ENCODE results near the gene ALK.
A peak's percentile ranks its signal among the peaks of the same experiment; 100 is the strongest.

The ALK gene

DNA sequence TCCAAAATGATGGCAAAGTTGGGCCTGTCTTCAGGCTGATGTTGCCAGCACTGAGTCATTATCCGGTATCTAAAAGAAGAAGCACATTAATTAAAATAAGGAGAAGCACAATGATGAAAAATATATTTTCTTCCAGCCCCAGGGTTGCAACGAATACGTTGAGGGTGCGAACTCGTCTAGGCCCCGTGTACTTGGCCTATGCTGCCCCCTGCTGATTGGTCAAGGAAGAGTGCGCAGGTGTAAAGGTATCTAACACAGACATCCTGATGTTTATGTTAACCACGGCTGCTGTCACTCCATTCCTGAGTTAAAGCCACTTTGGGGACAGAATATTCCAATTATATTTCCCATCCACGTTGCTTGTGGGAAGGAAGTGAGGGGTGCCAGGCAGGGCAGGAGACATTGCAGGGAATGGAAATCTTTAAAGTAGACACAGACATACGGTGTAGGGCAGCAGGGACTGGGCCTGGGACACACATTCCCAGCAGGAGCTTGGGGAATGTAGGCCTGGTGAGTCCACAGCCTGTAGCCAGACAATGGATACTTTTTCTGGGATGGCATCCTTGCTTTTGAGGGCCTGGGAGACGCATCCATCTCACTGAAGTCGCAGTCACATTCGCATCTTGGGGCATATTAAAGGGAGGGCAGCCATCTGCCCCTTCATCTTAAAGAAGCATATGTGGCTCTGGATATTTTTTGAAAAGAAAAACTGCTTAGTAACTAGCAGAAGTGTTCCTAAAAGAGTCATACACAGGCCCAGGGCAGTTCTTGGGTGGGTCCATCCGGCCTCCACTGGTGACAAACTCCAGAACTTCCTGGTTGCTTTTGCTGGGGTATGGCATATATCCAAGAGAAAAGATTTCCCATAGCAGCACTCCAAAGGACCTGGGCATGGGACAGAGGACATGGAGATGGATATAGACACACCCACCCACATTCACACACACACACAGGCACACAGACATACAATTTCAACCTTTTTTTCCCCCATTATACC lies 724.3 kb downstream of the ALK start:
- DNase-seq (ENCODE audit: low spot score) = peak; percentile 55

DNA sequence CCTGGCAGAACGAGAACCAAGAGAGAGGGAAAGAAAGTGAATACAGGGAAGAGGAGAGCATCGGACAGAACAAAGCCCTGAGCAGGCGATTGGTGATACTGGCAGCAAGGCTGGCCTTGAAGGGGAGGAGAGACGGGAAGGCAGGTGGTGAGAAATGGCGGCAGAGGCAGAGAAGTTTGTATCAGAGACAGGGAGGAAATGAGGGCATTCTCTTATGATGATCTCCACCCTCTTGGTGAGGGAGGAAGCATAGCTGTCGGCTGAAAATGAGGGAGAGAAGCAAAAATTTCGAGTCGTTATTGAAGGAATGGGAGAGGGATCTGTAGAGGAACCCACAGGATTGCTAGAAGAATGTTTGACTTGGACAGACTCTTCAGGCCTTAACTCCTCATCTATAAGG lies 725.6 kb downstream of the ALK start:
- no peak for DNase-seq (ENCODE audit: low spot score)

DNA sequence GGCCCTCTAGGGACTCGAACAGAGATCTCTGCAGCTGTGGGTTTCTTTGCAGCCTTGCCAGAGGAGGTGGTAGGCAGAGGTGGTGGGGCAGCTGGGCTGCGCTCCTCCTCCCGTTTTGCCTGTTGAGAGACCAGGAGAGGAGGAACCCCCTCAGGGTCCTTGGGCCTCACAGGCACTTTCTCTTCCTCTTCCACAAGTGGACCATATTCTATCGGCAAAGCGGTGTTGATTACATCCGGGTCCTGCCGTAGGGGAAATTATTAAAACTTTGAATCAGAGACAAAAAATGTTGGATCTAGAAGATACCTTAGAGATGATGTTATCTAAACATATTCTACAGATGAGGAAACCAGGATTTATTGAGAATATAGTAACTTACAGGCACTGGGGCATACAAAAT lies 727.7 kb downstream of the ALK start:
- DNase-seq (ENCODE audit: low spot score) = no peak

DNA sequence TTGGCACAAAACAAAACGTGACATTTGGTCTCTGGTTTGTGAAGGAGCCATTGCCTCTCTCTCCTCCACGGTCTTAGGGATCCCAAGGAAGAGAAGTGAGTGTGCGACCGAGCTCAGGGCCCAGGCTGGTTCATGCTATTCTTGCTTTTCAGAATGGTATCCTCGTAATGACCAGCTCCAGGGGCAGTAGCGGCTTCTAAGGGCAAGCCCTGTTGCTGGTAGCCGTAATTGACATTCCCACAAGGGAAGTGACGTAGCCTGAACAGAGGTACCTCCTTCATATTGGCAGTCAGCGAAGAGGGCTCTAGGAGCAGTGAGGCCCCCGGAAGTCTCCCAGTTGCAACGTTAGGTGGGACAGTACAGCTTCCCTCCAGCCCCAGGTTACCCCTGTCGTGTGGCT lies 728.3 kb downstream of the ALK start:
- DNase-seq (ENCODE audit: low spot score) = no peak

DNA sequence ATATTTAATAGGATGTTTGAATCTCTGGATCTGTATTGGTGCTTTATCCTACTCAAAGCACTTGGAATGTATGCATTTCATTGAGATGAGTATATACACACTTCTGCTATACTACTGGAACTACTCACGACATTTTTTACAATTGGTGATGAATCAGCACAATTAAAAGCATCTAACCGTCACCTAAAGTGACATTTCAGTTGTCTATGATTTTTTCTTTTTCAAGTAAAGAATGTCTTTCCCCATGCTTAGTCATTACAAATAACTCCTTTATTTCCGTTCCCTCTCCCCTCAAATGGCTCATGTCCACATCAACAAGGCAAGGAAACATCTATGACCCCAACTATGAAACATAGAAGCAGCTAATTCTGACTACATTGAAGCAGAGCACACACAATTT lies 728.9 kb downstream of the ALK start:
- DNase-seq (ENCODE audit: low spot score) = no peak

DNA sequence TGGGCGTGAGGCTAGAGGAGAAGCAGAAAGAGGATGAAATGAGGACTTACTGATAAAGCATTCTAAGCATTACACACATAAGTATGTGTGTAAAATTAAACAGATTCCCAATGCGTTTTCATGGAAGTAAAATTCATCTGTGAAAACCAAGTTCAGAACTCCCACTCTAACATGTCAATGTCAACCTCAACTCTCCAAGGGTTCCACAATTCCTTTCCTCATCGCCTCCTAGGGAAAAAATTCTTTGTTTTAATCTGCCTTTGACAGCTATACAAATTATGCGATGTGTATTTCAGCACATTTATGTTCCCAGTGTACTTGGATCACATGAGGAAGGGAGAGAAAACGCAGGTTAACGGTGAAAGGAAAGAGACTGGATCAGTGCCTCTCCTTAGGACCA lies 729.6 kb downstream of the ALK start:
- no peak for DNase-seq (ENCODE audit: low spot score)

DNA sequence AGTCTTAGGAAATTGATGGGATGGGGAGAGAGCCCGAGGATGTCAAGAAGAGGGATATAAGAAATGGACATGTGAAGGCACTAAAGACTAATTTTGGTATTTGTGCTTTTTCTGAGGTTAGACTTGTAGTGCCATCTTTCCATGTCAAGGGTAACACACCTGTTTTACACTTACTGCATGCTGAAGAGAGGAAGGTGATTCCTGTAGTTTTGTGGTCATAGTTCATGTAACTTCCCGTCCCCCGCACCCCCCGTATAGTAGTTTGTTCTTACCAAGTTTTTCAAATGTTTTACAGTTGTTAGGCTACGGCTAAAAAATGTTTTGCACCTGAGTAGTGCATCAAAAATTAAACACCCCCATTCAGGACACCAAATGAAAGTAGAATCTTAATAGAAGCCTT lies 732.3 kb downstream of the ALK start:
- no peak for DNase-seq (ENCODE audit: low spot score)

DNA sequence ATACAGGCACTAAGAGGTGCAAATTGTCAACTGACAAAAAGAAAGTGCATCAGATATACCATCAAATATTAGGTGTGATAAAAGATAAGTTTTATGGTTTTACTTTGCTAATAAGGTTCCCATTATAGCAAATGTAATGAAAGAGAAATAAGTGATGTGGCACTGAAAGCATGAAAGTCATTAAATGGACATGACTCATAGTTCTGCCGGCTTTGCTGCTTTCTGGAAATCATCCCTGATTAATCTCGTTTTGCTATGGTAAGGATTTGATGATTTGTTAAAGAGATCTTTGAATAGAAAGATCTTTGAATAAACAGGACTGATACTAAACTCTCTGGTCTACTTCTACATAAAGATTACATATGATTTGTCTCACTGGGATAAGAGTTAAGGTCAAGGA lies 733.5 kb downstream of the ALK start:
- DNase-seq (ENCODE audit: low spot score) = no peak

DNA sequence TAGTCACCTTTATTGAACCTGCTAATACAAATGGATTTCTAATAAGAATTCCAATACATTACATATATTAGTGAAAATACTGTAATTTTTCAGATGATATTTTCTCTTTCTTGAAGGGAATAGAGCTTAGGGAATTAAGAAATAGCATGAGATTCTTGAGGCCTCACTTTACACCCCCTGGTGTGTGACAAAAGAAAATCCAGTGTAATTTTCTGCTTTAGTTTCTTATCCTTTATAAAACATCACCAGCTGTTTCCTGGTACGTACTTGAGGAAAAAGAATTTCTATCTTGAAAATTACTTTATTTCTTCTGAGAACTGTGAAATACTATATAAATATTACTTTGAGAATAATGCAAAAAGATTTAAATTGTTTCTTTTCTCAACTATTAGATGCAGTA lies 734.6 kb downstream of the ALK start:
- DNase-seq (ENCODE audit: low spot score) = no peak

DNA sequence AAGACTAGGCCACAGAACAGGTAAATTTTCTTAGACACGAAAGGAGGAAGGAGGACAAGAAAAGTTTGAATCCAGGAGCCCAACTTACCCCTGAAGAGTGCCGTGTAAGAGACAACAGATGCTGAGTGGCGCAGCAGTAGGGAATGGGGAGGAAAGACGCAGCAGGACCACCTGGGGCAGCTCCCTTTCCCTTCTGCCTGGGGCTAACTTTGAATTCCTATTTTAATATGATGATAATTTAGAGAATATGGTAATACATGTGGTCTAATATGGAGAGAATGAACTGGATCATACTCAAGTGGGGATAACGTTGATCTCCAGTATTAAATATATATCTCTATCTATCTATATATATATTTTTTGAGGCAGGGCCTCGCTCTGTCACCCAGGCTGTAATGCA lies 736.9 kb downstream of the ALK start:
- DNase-seq (ENCODE audit: low spot score) = no peak

DNA sequence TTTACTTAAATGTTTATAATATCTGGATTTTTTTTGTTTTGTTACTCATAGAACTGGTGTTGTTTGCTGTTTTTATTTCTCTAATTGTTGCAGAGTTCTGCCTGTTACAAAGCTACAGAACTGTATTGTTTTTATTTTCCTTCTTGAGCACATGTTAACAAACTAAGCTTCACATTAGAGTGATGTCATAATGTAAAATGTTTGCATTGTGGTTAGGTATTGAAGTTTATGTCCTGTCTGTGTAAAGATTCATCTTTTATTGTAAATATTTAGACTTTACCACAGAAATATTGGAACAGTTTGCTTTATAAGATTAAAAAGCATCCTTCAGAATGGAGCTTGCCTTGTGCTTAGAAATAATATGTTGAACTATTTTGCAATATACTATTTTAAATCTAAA lies 738.5 kb downstream of the ALK start:
- no peak for DNase-seq (ENCODE audit: low spot score)

DNA sequence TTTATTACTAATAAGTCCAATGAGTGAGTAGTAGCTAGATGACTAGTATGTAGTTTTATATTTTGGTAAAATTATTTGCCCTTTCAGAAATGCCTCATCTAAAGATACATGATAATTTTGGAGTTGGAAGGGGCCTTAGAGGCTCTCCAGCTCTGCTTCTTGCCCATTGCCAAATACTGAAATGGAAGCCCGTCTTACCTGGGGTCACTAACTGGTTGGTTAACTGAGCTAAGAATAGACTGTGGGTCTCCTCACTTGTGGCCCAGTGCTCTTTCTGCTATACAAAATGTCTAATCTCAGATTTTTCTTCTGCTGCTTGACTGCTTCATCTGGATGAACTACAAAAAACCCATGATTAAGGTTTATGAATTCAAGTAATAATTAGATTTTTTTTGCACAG lies 739.1 kb downstream of the ALK start:
- DNase-seq (ENCODE audit: low spot score) = no peak

DNA sequence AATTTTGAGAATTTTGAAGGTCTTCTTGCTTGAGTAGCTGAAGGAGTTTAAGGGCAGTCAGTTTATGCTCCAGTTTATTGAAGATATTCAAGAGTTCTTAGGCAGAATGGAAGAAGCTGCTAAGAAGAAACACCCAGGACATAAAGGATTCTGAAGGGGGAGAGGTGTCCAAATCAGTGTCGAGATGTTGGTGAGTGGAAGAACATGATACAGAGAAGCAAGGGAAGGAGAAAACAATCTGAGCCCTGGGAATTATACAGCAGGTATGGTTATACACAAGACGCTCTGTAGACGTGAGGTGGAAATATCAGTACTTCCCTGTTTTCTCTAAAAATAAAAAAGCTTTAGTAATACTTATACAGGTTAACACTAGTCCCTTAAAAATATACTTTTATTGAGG lies 746.0 kb downstream of the ALK start:
- no peak for DNase-seq (ENCODE audit: low spot score)

DNA sequence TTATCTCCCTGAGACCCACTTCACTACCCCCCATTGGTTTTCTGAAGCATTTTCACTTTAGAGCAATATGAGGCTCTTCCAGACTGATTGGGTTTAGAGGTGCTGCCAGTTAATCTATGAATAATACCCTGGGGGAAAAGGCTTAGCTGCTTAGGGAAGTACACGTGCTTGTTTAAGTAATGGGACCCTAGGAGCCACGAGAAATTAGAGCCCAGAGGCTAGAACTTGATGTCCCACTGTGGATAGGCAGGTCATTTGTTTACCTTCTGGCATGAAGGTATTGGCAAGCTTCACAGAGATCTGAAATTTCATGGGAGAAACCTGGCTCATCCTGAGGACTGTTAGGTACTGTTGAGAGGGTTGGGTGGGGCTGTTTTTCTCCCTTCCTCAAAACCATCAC lies 746.4 kb downstream of the ALK start:
- no peak for DNase-seq (ENCODE audit: low spot score)

DNA sequence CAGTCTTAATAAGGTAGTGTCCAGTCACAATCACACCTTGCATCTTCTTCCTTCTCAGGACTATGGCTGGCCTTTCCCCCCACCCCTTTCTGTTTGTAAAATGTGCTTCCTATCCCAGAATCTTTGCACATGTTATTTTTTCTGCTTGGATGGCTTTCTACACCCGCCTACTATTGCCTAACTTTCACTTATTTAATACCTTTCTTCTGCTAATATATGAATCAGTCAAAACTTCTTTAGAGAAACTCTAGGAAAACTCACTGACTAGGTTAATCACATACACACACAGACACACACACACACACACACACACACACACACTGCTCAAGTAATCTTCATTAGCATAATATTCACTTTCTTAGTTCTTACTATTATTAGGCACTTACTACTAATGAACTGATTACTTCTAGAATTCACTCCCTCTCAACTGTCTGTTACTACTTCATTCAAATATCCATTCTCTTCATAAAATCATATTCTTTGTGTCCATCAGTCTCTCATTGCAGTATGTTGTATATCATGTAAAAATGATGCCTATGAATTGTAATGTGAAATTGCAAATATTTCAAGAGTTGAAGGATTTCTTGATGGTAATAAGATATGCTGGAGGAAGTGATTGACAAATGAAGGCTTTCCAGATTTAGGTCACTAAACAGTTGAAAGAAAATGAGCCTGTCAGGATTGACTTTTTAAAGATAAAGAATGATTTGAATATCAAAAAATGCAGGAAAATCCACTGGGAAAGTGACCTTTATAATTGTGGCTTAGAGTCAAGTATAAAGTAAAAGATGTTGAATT lies 754.9 kb downstream of the ALK start:
- no peak for DNase-seq (ENCODE audit: low spot score)

DNA sequence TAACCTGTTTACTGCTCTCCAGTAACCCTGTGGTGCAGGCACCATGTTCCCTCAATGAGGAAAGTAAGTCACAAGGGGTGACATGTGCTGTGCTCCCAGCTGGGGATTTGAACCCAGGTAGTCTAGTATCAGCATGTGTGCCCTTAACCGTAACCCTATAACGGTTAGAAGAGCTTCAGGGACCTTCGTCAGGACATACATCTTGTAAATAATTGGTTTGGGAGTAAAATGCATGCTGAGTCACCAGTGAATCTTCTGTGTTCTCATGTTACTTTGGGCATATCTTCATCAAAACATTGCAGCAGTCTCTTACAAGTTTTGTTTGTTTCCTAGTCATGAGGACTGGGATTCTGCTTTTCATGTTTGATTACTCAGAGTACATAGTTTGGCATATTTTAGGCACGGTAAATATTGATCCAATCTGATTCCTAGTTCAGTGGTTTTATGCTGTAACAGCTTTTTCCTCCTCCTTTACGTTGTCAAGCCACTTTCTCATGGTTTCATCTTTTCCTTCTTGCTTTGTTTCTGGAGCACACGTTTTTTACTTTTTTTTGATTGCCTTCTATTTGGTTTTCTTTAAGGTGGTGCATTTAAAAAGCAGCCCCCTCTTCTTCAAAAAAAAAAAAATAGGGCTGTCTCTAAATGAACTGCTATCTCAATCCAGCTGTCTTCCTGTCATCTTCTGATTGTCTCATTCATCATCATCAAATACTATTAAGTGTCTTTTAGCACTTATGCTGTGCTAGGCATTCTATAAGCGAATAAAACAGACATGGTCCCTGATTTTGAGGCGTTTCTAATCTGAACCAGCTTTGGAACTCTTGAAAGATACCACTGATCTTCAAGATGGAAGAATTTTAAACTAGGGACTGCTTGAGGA lies 755.8 kb downstream of the ALK start:
- DNase-seq (ENCODE audit: low spot score) = no peak

DNA sequence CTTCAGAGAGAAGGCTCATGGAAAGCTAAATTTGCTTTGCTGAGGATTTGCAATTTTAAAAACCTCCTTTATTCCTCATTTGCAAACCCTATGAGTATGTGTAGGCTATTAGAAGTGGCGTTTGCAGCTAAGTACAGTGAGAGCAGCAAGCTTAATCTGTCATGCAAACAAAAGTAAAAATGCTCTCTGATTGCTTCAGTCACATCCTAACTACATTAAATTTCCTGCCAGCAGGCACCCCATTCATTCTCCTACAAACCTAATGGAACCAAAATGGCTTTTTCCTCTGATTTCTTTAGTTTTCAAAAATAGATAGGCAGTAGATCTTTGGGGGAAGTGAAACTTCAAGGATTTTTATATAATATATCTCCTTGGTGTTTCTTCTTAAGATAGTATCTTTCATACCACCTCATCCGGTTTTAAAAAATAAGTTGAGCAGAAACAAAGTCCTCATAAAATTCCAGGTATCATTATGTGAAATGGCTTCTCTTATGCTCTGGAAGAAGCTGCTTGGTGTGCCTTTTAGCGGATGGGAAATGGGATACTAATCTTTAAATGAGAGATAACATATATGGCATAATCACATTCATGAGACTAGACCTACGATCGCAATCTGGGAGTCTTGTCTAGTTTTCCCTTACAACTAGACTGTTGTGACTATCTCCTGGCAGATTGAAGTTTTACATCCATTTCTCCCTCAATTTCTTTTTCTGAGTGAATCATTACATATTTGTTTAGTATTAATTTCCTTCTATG lies 757.1 kb downstream of the ALK start:
- no peak for DNase-seq (ENCODE audit: low spot score)

DNA sequence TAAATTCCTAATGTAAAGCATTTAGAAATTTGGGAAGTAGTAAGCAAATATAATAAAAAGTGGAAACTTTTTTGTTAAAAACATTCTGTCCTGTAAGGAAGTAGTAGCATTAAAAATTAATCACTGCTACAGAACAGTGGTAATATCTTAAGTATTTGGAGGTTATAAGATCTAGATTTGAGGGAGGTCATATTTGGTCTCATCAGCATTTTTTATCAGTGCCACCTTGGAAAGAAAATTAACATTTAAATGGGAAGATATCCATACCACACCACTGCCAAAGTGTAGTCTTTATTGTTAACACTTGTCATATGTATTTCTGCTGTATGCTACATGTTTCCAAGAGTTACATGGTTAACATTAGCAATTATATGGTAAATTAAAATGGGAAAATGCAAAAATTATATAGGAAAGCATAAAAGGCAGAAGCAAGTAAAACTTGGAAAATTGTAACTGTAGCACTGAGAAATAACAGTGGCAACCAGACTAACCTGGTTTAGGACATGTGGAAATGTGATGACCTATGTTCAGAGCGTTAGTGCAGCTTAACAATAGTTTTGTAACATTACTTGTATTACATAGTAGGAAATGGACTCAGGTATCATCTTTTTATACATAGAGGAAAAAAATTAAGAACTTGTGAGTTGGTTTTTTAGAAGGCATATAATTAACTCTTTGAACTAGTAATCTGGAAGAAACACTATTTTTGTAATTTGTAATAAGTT lies 759.0 kb downstream of the ALK start:
- no peak for DNase-seq (ENCODE audit: low spot score)

DNA sequence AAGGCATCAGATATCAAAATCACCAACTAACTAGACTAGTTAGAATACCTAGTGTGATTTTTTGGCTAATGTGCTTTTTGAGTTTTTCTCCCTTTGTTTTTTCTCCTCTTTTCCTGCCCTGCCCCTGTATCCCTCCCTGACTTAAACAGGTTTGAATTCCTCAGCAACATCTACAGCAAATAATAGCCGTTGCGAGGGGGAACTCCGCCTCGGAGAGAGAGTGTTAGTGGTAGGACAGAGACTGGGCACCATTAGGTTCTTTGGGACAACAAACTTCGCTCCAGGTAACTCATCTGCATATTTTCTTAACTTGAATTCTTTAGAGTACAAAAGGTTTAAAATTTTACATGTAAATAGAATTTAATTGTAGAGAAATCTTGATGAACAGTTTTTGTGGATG lies 761.2 kb downstream of the ALK start:
- DNase-seq (ENCODE audit: low spot score) = no peak

DNA sequence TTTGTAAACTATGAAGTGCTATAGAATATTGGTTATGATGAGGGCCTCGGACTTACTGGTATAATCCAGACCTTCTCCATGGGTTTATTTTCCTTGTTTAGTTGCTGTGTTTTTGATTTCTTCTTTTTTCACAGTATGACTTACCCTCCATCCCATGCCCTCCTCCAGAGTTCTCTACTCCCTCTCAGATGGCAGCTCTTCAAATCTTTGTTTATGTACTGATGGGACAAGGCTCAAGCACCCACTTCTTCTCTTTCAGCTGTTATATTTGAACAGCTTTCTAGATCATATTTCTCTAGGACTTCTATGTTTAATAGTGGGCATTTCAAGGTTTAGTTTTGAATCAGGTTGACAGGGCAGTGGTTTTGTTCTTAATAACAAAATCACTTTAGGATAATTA lies 762.3 kb downstream of the ALK start:
- no peak for DNase-seq (ENCODE audit: low spot score)

DNA sequence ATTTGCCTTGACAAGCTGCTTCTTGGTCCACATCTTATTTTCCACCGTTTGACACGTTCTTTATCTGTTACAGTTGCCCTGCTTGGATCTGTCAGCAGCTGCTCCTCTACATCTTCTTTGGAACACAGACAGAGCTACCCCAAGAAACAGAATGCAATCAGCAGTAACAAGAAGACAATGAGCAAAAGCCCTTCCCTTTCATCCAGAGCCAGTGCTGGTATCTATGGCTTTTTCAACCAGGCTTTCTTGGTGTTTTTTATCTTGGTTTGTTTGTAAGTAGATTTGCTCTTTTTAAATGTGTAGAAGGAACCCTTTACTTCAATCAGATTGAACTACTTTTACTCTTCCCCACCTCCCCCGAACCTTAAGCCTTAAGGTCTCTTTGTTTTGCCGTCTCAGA lies 764.3 kb downstream of the ALK start:
- DNase-seq (ENCODE audit: low spot score) = no peak

Measured in HuH-7.5 (cell line).